Measurements from ENCODE around the gene CHAF1A.

Gene CHAF1A

GRCh38 chr19:4362101-4362828 lies 40.2 kb upstream of the CHAF1A start:
- Histone ChIP-seq H3K23ac (ENCODE audit: low read length in 2 of 2) (no peak overlapping the region), H3K18ac (ENCODE audit: low read depth in 1 of 2, low read length in 2 of 2) (no peak overlapping the region), H4K8ac (ENCODE audit: low read length) (peak overlapping the region; percentile 10), H3K4me3 (ENCODE audit: insufficient read depth in 1 of 2, low read depth in 1 of 2, low read length in 2 of 2) (no peak overlapping the region), H2BK15ac (ENCODE audit: low read depth, poor library complexity, severe bottlenecking) (no peak overlapping the region), H3K9me3 (ENCODE audit: control insufficient read depth, low read length) (no peaks in the 10 kb centered on the region), H3K79me1 (replicated peaks; ENCODE audit: low read length, poor library complexity, severe bottlenecking) (peaks cover 24% of the 10 kb centered on the region), H2AK5ac (ENCODE audit: low read length, severe bottlenecking) (no peak overlapping the region), H3K4me1 (ENCODE audit: control insufficient read depth, insufficient read depth, low read depth, low read length) (peaks cover 53% of the 10 kb centered on the region), H2AFZ (ENCODE audit: low read depth, low read length) (no peak overlapping the region), H3K27me3 (ENCODE audit: control insufficient read depth in 1 of 2, insufficient read depth in 1 of 2, low read length in 2 of 2) (no peaks in the 10 kb centered on the region), H3K4me2 (ENCODE audit: low read length, poor library complexity, severe bottlenecking) (no peak overlapping the region), H2BK12ac (ENCODE audit: low read length in 2 of 2) (no peak overlapping the region), H2BK5ac (ENCODE audit: low read depth, low read length, poor library complexity, severe bottlenecking) (no peak overlapping the region), H3K36me3 (ENCODE audit: control insufficient read depth in 1 of 2, insufficient read depth in 2 of 2, low read depth in 1 of 2, low read length in 2 of 2) (peaks cover 81 to 96% of the 10 kb centered on the region in 2 experiments), H3K9ac (ENCODE audit: low read length) (no peak overlapping the region), H2BK120ac (ENCODE audit: low read depth, low read length) (no peak overlapping the region), H3K14ac (ENCODE audit: low read length in 2 of 2) (no peak overlapping the region), H4K91ac (ENCODE audit: low read length) (no peak overlapping the region), H3K27ac (ENCODE audit: low read length, poor library complexity, severe bottlenecking) (no peak overlapping the region), H3K4ac (ENCODE audit: low read depth in 1 of 2, low read length in 2 of 2) (no peak overlapping the region)
- no peak for DNase-seq
- WGBS: 93% methylated on average over 32 of the region's 32 CpGs

GRCh38 chr19:4362831-4363545 lies 39.5 kb upstream of the CHAF1A start:
- H3K14ac ChIP-seq (ENCODE audit: low read length in 2 of 2): no peak overlapping the region
- H3K4me3 ChIP-seq (ENCODE audit: insufficient read depth in 1 of 2, low read depth in 1 of 2, low read length in 2 of 2): no peak overlapping the region
- H3K27ac ChIP-seq (ENCODE audit: low read length, poor library complexity, severe bottlenecking): no peak overlapping the region
- H2AK5ac ChIP-seq (ENCODE audit: low read length, severe bottlenecking): no peak overlapping the region
- no peak overlapping the region for H2BK15ac ChIP-seq (ENCODE audit: low read depth, poor library complexity, severe bottlenecking)
- H3K4me2 ChIP-seq (ENCODE audit: low read length, poor library complexity, severe bottlenecking): no peak overlapping the region
- H2BK120ac ChIP-seq (ENCODE audit: low read depth, low read length): no peak overlapping the region
- H3K27me3 ChIP-seq (ENCODE audit: control insufficient read depth in 1 of 2, insufficient read depth in 1 of 2, low read length in 2 of 2): no peaks in the 10 kb centered on the region
- WGBS: 82% methylated on average over 22 of the region's 22 CpGs
- no peak overlapping the region for H4K91ac ChIP-seq (ENCODE audit: low read length)
- no peaks in the 10 kb centered on the region for H3K9me3 ChIP-seq (ENCODE audit: control insufficient read depth, low read length)
- H2BK5ac ChIP-seq (ENCODE audit: low read depth, low read length, poor library complexity, severe bottlenecking): no peak overlapping the region
- H3K4me1 ChIP-seq (ENCODE audit: control insufficient read depth, insufficient read depth, low read depth, low read length): peaks cover 57% of the 10 kb centered on the region
- no peak overlapping the region for H3K9ac ChIP-seq (ENCODE audit: low read length)
- no peak for DNase-seq
- H3K23ac ChIP-seq (ENCODE audit: low read length in 2 of 2): no peak overlapping the region
- peaks cover 27% of the 10 kb centered on the region for H3K79me1 ChIP-seq (replicated peaks; ENCODE audit: low read length, poor library complexity, severe bottlenecking)
- no peak overlapping the region for H3K4ac ChIP-seq (ENCODE audit: low read depth in 1 of 2, low read length in 2 of 2)
- H2BK12ac ChIP-seq (ENCODE audit: low read length in 2 of 2): no peak overlapping the region
- no peak overlapping the region for H4K8ac ChIP-seq (ENCODE audit: low read length)
- H2AFZ ChIP-seq (ENCODE audit: low read depth, low read length): no peak overlapping the region
- peaks cover 83 to 96% of the 10 kb centered on the region in 2 experiments for H3K36me3 ChIP-seq (ENCODE audit: control insufficient read depth in 1 of 2, insufficient read depth in 2 of 2, low read depth in 1 of 2, low read length in 2 of 2)
- no peak overlapping the region for H3K18ac ChIP-seq (ENCODE audit: low read depth in 1 of 2, low read length in 2 of 2)

DNA sequence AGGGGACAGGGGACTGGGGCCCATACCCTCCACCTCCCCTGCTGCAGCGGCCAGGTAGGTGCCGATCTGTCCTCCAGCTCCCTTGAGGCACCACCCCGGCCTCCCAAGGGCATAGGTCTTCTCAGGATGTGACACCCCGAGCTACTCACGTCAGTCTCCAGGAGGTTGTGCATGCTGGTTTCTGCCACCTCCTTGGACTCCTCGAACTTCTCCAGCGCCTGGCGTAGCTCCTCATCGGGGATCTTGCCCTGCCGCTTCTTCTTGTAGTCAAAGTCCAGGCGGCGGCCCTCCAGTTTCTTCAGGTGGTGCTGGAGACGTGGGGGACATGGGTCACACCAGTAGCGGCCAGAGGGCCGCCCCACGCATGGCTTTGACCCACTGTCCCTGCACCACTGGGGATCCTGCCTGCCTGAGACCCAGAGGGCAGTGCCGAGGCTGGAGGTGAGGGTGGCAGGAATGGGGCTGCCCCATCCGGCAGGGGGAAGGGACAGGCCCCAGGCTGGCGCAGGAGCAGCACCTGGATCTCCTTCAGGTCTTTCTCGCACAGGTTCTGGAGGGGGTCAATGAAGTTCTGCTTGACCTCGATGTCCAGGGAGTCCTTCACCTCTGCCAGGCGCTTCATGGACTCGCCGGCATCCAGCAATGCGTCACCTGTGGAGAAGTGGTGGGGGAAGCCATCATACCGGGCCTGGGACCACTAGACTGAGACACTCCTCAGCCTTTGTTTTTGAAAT lies 38.7 kb upstream of the CHAF1A start:
- Histone ChIP-seq H2BK5ac (ENCODE audit: low read depth, low read length, poor library complexity, severe bottlenecking) (no peak overlapping the region), H4K8ac (ENCODE audit: low read length) (no peak overlapping the region), H3K9me3 (ENCODE audit: control insufficient read depth, low read length) (no peaks in the 10 kb centered on the region), H3K27ac (ENCODE audit: low read length, poor library complexity, severe bottlenecking) (no peak overlapping the region), H3K27me3 (ENCODE audit: control insufficient read depth in 1 of 2, insufficient read depth in 1 of 2, low read length in 2 of 2) (no peaks in the 10 kb centered on the region), H3K14ac (ENCODE audit: low read length in 2 of 2) (no peak overlapping the region), H3K4me2 (ENCODE audit: low read length, poor library complexity, severe bottlenecking) (no peak overlapping the region), H3K9ac (ENCODE audit: low read length) (no peak overlapping the region), H3K79me1 (replicated peaks; ENCODE audit: low read length, poor library complexity, severe bottlenecking) (peaks cover 29% of the 10 kb centered on the region), H2BK120ac (ENCODE audit: low read depth, low read length) (no peak overlapping the region), H2AFZ (ENCODE audit: low read depth, low read length) (no peak overlapping the region), H3K23ac (ENCODE audit: low read length in 2 of 2) (no peak overlapping the region), H2AK5ac (ENCODE audit: low read length, severe bottlenecking) (no peak overlapping the region), H2BK15ac (ENCODE audit: low read depth, poor library complexity, severe bottlenecking) (no peak overlapping the region), H3K4me3 (ENCODE audit: insufficient read depth in 1 of 2, low read depth in 1 of 2, low read length in 2 of 2) (no peak overlapping the region), H3K4ac (ENCODE audit: low read depth in 1 of 2, low read length in 2 of 2) (no peak overlapping the region), H4K91ac (ENCODE audit: low read length) (no peak overlapping the region), H3K18ac (ENCODE audit: low read depth in 1 of 2, low read length in 2 of 2) (no peak overlapping the region), H3K4me1 (ENCODE audit: control insufficient read depth, insufficient read depth, low read depth, low read length) (peaks cover 62% of the 10 kb centered on the region), H3K36me3 (ENCODE audit: control insufficient read depth in 1 of 2, insufficient read depth in 2 of 2, low read depth in 1 of 2, low read length in 2 of 2) (peaks cover 80 to 93% of the 10 kb centered on the region in 2 experiments), H2BK12ac (ENCODE audit: low read length in 2 of 2) (no peak overlapping the region)
- no peak for DNase-seq
- WGBS: 97% methylated on average over 26 of the region's 26 CpGs

DNA sequence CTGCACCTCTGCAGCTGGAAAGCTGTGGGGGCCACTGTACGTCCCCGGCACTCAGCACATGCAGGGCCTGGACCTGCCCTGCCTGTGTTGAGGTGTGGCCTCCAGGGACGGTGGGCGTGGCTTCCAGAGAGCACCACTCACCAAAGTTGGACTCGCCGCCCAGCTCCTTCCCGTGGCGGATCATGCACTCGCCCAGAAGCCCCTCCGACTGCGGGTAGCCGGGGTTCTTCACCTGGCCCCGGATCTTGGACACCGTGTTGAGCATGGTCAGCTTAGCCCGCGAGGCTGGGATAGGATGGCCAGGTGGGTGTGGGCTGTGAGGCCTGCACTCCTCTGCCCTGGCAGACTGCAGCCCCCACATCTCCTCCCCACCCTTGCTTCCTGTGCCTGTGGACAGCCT lies 37.1 kb upstream of the CHAF1A start:
- H3K4me1 ChIP-seq (ENCODE audit: control insufficient read depth, insufficient read depth, low read depth, low read length): peaks cover 65% of the 10 kb centered on the region
- no peak overlapping the region for H3K27ac ChIP-seq (ENCODE audit: low read length, poor library complexity, severe bottlenecking)
- no peak for DNase-seq
- no peak overlapping the region for H3K4me2 ChIP-seq (ENCODE audit: low read length, poor library complexity, severe bottlenecking)
- no peak overlapping the region for H3K23ac ChIP-seq (ENCODE audit: low read length in 2 of 2)
- peaks cover 64 to 83% of the 10 kb centered on the region in 2 experiments for H3K36me3 ChIP-seq (ENCODE audit: control insufficient read depth in 1 of 2, insufficient read depth in 2 of 2, low read depth in 1 of 2, low read length in 2 of 2)
- H3K4me3 ChIP-seq (ENCODE audit: insufficient read depth in 1 of 2, low read depth in 1 of 2, low read length in 2 of 2): peak overlapping the region in 1 of 2 experiments; percentile 7
- no peaks in the 10 kb centered on the region for H3K27me3 ChIP-seq (ENCODE audit: control insufficient read depth in 1 of 2, insufficient read depth in 1 of 2, low read length in 2 of 2)
- H3K9me3 ChIP-seq (ENCODE audit: control insufficient read depth, low read length): no peaks in the 10 kb centered on the region
- H3K14ac ChIP-seq (ENCODE audit: low read length in 2 of 2): no peak overlapping the region
- 97% methylated on average over 13 of the region's 16 CpGs for WGBS
- no peak overlapping the region for H2BK12ac ChIP-seq (ENCODE audit: low read length in 2 of 2)
- no peak overlapping the region for H4K91ac ChIP-seq (ENCODE audit: low read length)
- H3K79me1 ChIP-seq (replicated peaks; ENCODE audit: low read length, poor library complexity, severe bottlenecking): peaks cover 35% of the 10 kb centered on the region
- no peak overlapping the region for H3K4ac ChIP-seq (ENCODE audit: low read depth in 1 of 2, low read length in 2 of 2)
- H2AK5ac ChIP-seq (ENCODE audit: low read length, severe bottlenecking): no peak overlapping the region
- no peak overlapping the region for H3K18ac ChIP-seq (ENCODE audit: low read depth in 1 of 2, low read length in 2 of 2)
- H2BK5ac ChIP-seq (ENCODE audit: low read depth, low read length, poor library complexity, severe bottlenecking): no peak overlapping the region
- no peak overlapping the region for H2AFZ ChIP-seq (ENCODE audit: low read depth, low read length)
- no peak overlapping the region for H4K8ac ChIP-seq (ENCODE audit: low read length)
- H3K9ac ChIP-seq (ENCODE audit: low read length): no peak overlapping the region
- no peak overlapping the region for H2BK120ac ChIP-seq (ENCODE audit: low read depth, low read length)
- H2BK15ac ChIP-seq (ENCODE audit: low read depth, poor library complexity, severe bottlenecking): no peak overlapping the region

Measured in mesenchymal stem cell (in vitro differentiated cells and primary cell).